NK-92 (cell line): ENCODE measurements around the gene SLC35D3.
"Not testable (repeated sequence)": the region's sequence is repeated elsewhere in the genome, so short reads cannot be mapped to it uniquely, and the experiment has no call there.

Experiments used
- DNase-seq: peaks from one replicate; lab custom pipeline; 2025; ENCODE audit not compliant: unreplicated experiment; lab: John Stamatoyannopoulos, UW

The SLC35D3 gene

GRCh38 chr6:136921936-136922684 is at the start of gene SLC35D3:
Gene SLC35D3 (plus strand): TSS chr6:136922301. CDS start chr6:136922429, 128 bp downstream.
- no peak for DNase-seq

- no peak for DNase-seq
Observed at GRCh38 chr6:136873748-136874147, 48.4 kb upstream of the SLC35D3 start.

GRCh38 chr6:136876469-136876868 is 45.6 kb upstream of the SLC35D3 start:
- not testable (repeated sequence) for DNase-seq

- no peak for DNase-seq
Observed at GRCh38 chr6:136880748-136881460, 41.2 kb upstream of the SLC35D3 start.

- DNase-seq, result no peak
Observed at GRCh38 chr6:136886091-136886490, 36.0 kb upstream of the SLC35D3 start.

- no peak for DNase-seq
Observed at GRCh38 chr6:136887953-136888352, 34.1 kb upstream of the SLC35D3 start.

GRCh38 chr6:136889271-136890193 is 32.6 kb upstream of the SLC35D3 start:
- DNase-seq, result no peak

GRCh38 chr6:136890194-136890839 is 31.8 kb upstream of the SLC35D3 start:
- no peak for DNase-seq

GRCh38 chr6:136890986-136891385 is 31.1 kb upstream of the SLC35D3 start:
- no peak for DNase-seq

GRCh38 chr6:136893187-136893586 is 28.9 kb upstream of the SLC35D3 start:
- DNase-seq, result no peak

GRCh38 chr6:136895901-136896300 is 26.2 kb upstream of the SLC35D3 start:
- DNase-seq, result no peak

- no peak for DNase-seq
Observed at GRCh38 chr6:136897071-136897470, 25.0 kb upstream of the SLC35D3 start.

GRCh38 chr6:136901212-136901784 is 20.8 kb upstream of the SLC35D3 start:
- DNase-seq, result no peak

- not testable (repeated sequence) for DNase-seq
Observed at GRCh38 chr6:136904477-136904876, 17.6 kb upstream of the SLC35D3 start.

GRCh38 chr6:136914947-136915346 is 7.2 kb upstream of the SLC35D3 start:
- DNase-seq, result no peak

GRCh38 chr6:136918706-136919105 is 3.4 kb upstream of the SLC35D3 start:
- no peak for DNase-seq

GRCh38 chr6:136920216-136920615 is 1.9 kb upstream of the SLC35D3 start:
- no peak for DNase-seq

GRCh38 chr6:136920671-136921380 is 1.3 kb upstream of the SLC35D3 start:
- DNase-seq, result no peak

- no peak for DNase-seq
Observed at GRCh38 chr6:136921381-136921935, 643 bp upstream of the SLC35D3 start.

GRCh38 chr6:136922685-136923006 is 545 bp downstream of the SLC35D3 start:
- no peak for DNase-seq
